SH-SY5Y (cell line): ENCODE results near the gene BTRC.
A peak's percentile ranks its signal among the peaks of the same experiment; 100 is the strongest.

Experiments
- GATA2 ChIP-seq: IDR thresholded peaks from 2 replicates; pipeline ENCODE4 v1.6.1; 2011; ENCODE audit warnings: mild to moderate bottlenecking, low read depth, low read length
- GATA3 ChIP-seq: IDR thresholded peaks from 2 replicates; pipeline ENCODE4 v1.6.1; 2011; ENCODE audit warnings: low read depth, mild to moderate bottlenecking, low read length, moderate library complexity

The BTRC gene

GRCh38 chr10:101367569-101368453 is 13.8 kb downstream of the BTRC start:
- TF ChIP-seq GATA3 (no peak), GATA2 (no peak)

GRCh38 chr10:101373063-101373462 is 19.1 kb downstream of the BTRC start:
- no peak for TF ChIP-seq GATA3
- no peak for TF ChIP-seq GATA2

GRCh38 chr10:101375076-101375475 is 21.1 kb downstream of the BTRC start:
- TF ChIP-seq GATA2 (no peak), GATA3 (no peak)

- TF ChIP-seq GATA2 (no peak), GATA3 (no peak)
Measured at GRCh38 chr10:101379663-101380352, 25.8 kb downstream of the BTRC start.

GRCh38 chr10:101380353-101381017 is 26.5 kb downstream of the BTRC start:
- TF ChIP-seq GATA3 = no peak

- TF ChIP-seq GATA3 (no peak), GATA2 (no peak)
Measured at GRCh38 chr10:101385866-101386658, 32.1 kb downstream of the BTRC start.

GRCh38 chr10:101386659-101387259 is 32.8 kb downstream of the BTRC start:
- TF ChIP-seq GATA2 = no peak
- TF ChIP-seq GATA3 = no peak

GRCh38 chr10:101388676-101389276 is 34.8 kb downstream of the BTRC start:
- TF ChIP-seq GATA3 = no peak
- no peak for TF ChIP-seq GATA2

- TF ChIP-seq GATA3 (no peak), GATA2 (no peak)
Measured at GRCh38 chr10:101389986-101390531, 36.1 kb downstream of the BTRC start.

- TF ChIP-seq GATA3 = no peak
- TF ChIP-seq GATA2 = no peak
Measured at GRCh38 chr10:101393378-101393777, 39.4 kb downstream of the BTRC start.

- no peak for TF ChIP-seq GATA3
- no peak for TF ChIP-seq GATA2
Measured at GRCh38 chr10:101394524-101395133, 40.7 kb downstream of the BTRC start.

- no peak for TF ChIP-seq GATA2
- no peak for TF ChIP-seq GATA3
Measured at GRCh38 chr10:101397140-101397539, 43.2 kb downstream of the BTRC start.

- 0 out of 2 replicates have a peak, but pooled peaks have one; percentile 13 for TF ChIP-seq GATA2
- TF ChIP-seq GATA3 = no peak
Measured at GRCh38 chr10:101400585-101400984, 46.6 kb downstream of the BTRC start.
